NT2/D1 (cell line): ENCODE results near the gene ASB18.

Experiments
- DNase-seq: peaks from one replicate; pipeline ENCODE4 v3.0.0-alpha.2; 2011; ENCODE audit warnings: low read depth, low spot score
- H3K27me3 ChIP-seq: 2 replicates; pipeline ENCODE4 v1.6.0; 2011; ENCODE audit warnings: mild to moderate bottlenecking; ENCODE audit not compliant: insufficient read length, insufficient read depth
- H3K36me3 ChIP-seq: 2 replicates; pipeline ENCODE4 v1.6.1; 2011; ENCODE audit warnings: mild to moderate bottlenecking, low read length, mixed read lengths; ENCODE audit not compliant: insufficient read depth, insufficient read length
- H3K4me1 ChIP-seq: 2 replicates; pipeline ENCODE4 v1.5.1; 2011; ENCODE audit not compliant: insufficient read depth, insufficient read length
- H3K4me3 ChIP-seq: 2 replicates; pipeline ENCODE4 v1.5.1; 2011; ENCODE audit warnings: low read depth; ENCODE audit not compliant: insufficient read length
- H3K9ac ChIP-seq: 2 replicates; pipeline ENCODE4 v1.6.0; 2011; ENCODE audit warnings: low read depth; ENCODE audit not compliant: insufficient read length
- H3K9me3 ChIP-seq: 2 replicates; pipeline ENCODE4 v1.5.1; 2011; ENCODE audit warnings: mild to moderate bottlenecking, low read length; ENCODE audit not compliant: insufficient read depth
- SUZ12 ChIP-seq: IDR thresholded peaks from 2 replicates; pipeline ENCODE4 v1.6.1; 2011; ENCODE audit not compliant: insufficient read length, insufficient read depth; ENCODE audit errors: extremely low read depth
- YY1 ChIP-seq: IDR thresholded peaks from 2 replicates; pipeline ENCODE4 v1.6.1; 2011; ENCODE audit not compliant: insufficient read length, insufficient read depth
- ZNF274 ChIP-seq: IDR thresholded peaks from 2 replicates; pipeline ENCODE4 v1.6.1; 2011; ENCODE audit warnings: mild to moderate bottlenecking, low read depth, low read length

Gene ASB18

GRCh38 chr2:236190674-236191073 lies 73.5 kb downstream of the ASB18 start:
- no peak overlapping the region for H3K9ac ChIP-seq
- no peak overlapping the region for H3K4me3 ChIP-seq
- no peaks in the 10 kb centered on the region for H3K27me3 ChIP-seq
- H3K4me1 ChIP-seq = no peaks in the 10 kb centered on the region
- no peak for DNase-seq
- TF ChIP-seq ZNF274 (no peak), YY1 (no peak), SUZ12 (no peak)
- no peaks in the 10 kb centered on the region for H3K36me3 ChIP-seq
- no peaks in the 10 kb centered on the region for H3K9me3 ChIP-seq

GRCh38 chr2:236184701-236185100 lies 79.5 kb downstream of the ASB18 start:
- Histone ChIP-seq H3K4me1 (no peaks in the 10 kb centered on the region), H3K27me3 (peaks cover 9% of the 10 kb centered on the region), H3K4me3 (no peak overlapping the region), H3K9me3 (peaks cover 12% of the 10 kb centered on the region; the same call in 1 of the 2 replicates), H3K36me3 (no peaks in the 10 kb centered on the region), H3K9ac (no peak overlapping the region)
- no peak for DNase-seq
- TF ChIP-seq ZNF274 = no peak
- no peak for TF ChIP-seq YY1
- TF ChIP-seq SUZ12 = no peak

GRCh38 chr2:236180831-236181453 lies 83.3 kb downstream of the ASB18 start:
- no peak for DNase-seq
- Histone ChIP-seq H3K4me1 (no peaks in the 10 kb centered on the region), H3K9me3 (peaks cover 12% of the 10 kb centered on the region; the same call in 1 of the 2 replicates), H3K9ac (no peak overlapping the region), H3K36me3 (no peaks in the 10 kb centered on the region), H3K4me3 (no peak overlapping the region), H3K27me3 (peaks cover 33% of the 10 kb centered on the region)
- TF ChIP-seq SUZ12 (no peak), ZNF274 (no peak), YY1 (no peak)

GRCh38 chr2:236180076-236180816 lies 84.0 kb downstream of the ASB18 start:
- Histone ChIP-seq H3K4me1 (no peaks in the 10 kb centered on the region), H3K9me3 (peaks cover 12% of the 10 kb centered on the region; the same call in 1 of the 2 replicates), H3K9ac (no peak overlapping the region), H3K4me3 (no peak overlapping the region), H3K36me3 (no peaks in the 10 kb centered on the region), H3K27me3 (peaks cover 40% of the 10 kb centered on the region)
- DNase-seq = no peak
- TF ChIP-seq SUZ12 (no peak), YY1 (no peak), ZNF274 (no peak)

GRCh38 chr2:236179236-236180075 lies 84.8 kb downstream of the ASB18 start:
- H3K9ac ChIP-seq = peak overlapping the region; percentile 43
- peak overlapping the region; percentile 50 for H3K4me3 ChIP-seq

GRCh38 chr2:236178890-236179235 lies 85.3 kb downstream of the ASB18 start:
- Histone ChIP-seq H3K36me3 (no peaks in the 10 kb centered on the region), H3K27me3 (peaks cover 54% of the 10 kb centered on the region), H3K4me3 (peak overlapping the region; percentile 50), H3K9ac (peak overlapping the region; percentile 44), H3K4me1 (peaks cover 4% of the 10 kb centered on the region), H3K9me3 (no peaks in the 10 kb centered on the region)
- no peak for TF ChIP-seq ZNF274
- no peak for TF ChIP-seq SUZ12
- TF ChIP-seq YY1 = no peak
- DNase-seq = no peak

More at GRCh38 chr2:236179236-236180075, 84.8 kb downstream of the ASB18 start:
- peaks cover 4% of the 10 kb centered on the region; the same call in 1 of the 2 replicates for H3K9me3 ChIP-seq
- peaks cover 48% of the 10 kb centered on the region for H3K27me3 ChIP-seq
- no peaks in the 10 kb centered on the region for H3K36me3 ChIP-seq
- H3K4me1 ChIP-seq = peaks cover 4% of the 10 kb centered on the region
- no peak for DNase-seq
- TF ChIP-seq ZNF274 (no peak), SUZ12 (no peak), YY1 (no peak)
